Esophagus muscularis mucosa (tissue), 4 donors: Measurements from ENCODE around the gene RHOV. TPM values are rescaled to one million over a fixed set of nuclear protein-coding genes. Genes with fewer than 3 reads are reported as not detected.

Source experiments
- DNase-seq: peaks from one replicate; pipeline ENCODE4 v3.0.0-alpha.2; 2017; ENCODE audit errors: extremely low spot score
- H3K27ac ChIP-seq, 4 donors: fragments of 200-600 bp; sonication (generic); replicated peaks in 1 of 4; 1 replicate in 3 of 4; 2 replicates in 1 of 4; pipeline ENCODE4 v1.5.1; 2016 to 2019; ENCODE audit warnings: mild to moderate bottlenecking in 1 of 4
- H3K27me3 ChIP-seq, 4 donors: fragments of 200-600 bp; sonication (generic); one replicate each; pipeline versions ENCODE4 v1.5.1 to v1.6.0; 2016 to 2019
- H3K36me3 ChIP-seq, 4 donors: fragments of 200-600 bp; sonication (generic); one replicate each; pipeline ENCODE4 v1.5.1; 2016 to 2019
- H3K4me1 ChIP-seq, 4 donors: fragments of 200-600 bp; sonication (generic); one replicate each; pipeline ENCODE4 v1.5.1; 2016 to 2019
- H3K4me3 ChIP-seq, 4 donors: fragments of 200-600 bp; sonication (generic); 1 replicate in 2 of 4; 2 replicates in 2 of 4; pipeline ENCODE4 v1.5.1; 2016 to 2019; ENCODE audit warnings: mild to moderate bottlenecking in 4 of 4, moderate library complexity in 1 of 4
- H3K9me3 ChIP-seq, 4 donors: fragments of 200-600 bp; sonication (generic); 1 replicate in 3 of 4; 2 replicates in 1 of 4; pipeline ENCODE4 v1.5.1; 2016 to 2019
- CTCF ChIP-seq, 3 experiments: fragments of 200-600 bp in 2 of 3; fragments of 450-650 bp in 1 of 3; sonication (generic) in 2 of 3; IDR thresholded peaks; one replicate each; pipeline ENCODE4 v1.5.1; 2017 to 2019; ENCODE audit warnings: antibody characterized with exemption in 3 of 3, mild to moderate bottlenecking in 2 of 3, moderate library complexity in 1 of 3
- EP300 ChIP-seq: sonication (generic); formaldehyde crosslinking; IDR thresholded peaks from one replicate; pipeline ENCODE4 v1.6.1; 2017; ENCODE audit warnings: antibody characterized with exemption
- POLR2A ChIP-seq: fragments of 450-650 bp; IDR thresholded peaks from one replicate; pipeline ENCODE4 v1.6.1; 2017; ENCODE audit warnings: antibody characterized with exemption, moderate library complexity, mild to moderate bottlenecking, low read depth
- POLR2AphosphoS5 ChIP-seq, 2 donors: sonication (generic); formaldehyde crosslinking; IDR thresholded peaks; one replicate each; pipeline ENCODE4 v1.6.1; 2017; ENCODE audit warnings: antibody characterized with exemption in 2 of 2
- WGBS: methylation state at CpG from one replicate; pipeline ENCODE4 v1.1.5; 2018; 5-methylcytosine and 5-hydroxymethylcytosine counted together
- intact Hi-C: fragments of 100-400 bp; cut with DNase I; formaldehyde crosslinking; loops from one replicate; pipeline ENCODE4 v1.15.1; 2023
- total RNA-seq, 4 donors: library from RNA; depleted of rRNA; stranded (reverse); fragments of >200 nt; gene quantifications; one replicate each; pipeline versions ENCODE4 v1.1.0 to v1.2.1, GENCODE V29; 2016

The RHOV gene
- total RNA-seq, 4 donors from 2014 or later: not detected

- H3K27me3 ChIP-seq: no peaks in the 10 kb centered on the region
- H3K4me3 ChIP-seq: peak overlapping the region; percentile 57 to 84 (median 77)
- DNase-seq: no peak
- H3K27ac ChIP-seq: peak overlapping the region; percentile 88 to 97 (median 92)
- intact Hi-C loops: loop anchor here (2.0 to 5.0 kb wide), 2 partner anchors 36 to 301 kb away; partner anchors contain the start of gene KNL1
- TF ChIP-seq EP300 (no peak), POLR2A (no peak), POLR2AphosphoS5 (IDR thresholded peaks at IDR 0.05) (no peak), CTCF (IDR thresholded peaks at IDR 0.05) (no peak)
- H3K36me3 ChIP-seq: peaks cover 0 to 24% (median 21%) of the 10 kb centered on the region in 4 donors
- H3K4me1 ChIP-seq: peaks cover 20 to 32% (median 23%) of the 10 kb centered on the region in 4 donors
- 84% methylated on average over 19 of the region's 22 CpGs for WGBS
- H3K9me3 ChIP-seq: no peaks in the 10 kb centered on the region
These were observed 19.1 kb upstream of the RHOV start for GRCh38 chr15:40893019-40893670.

GRCh38 chr15:40892447-40893012, 18.5 kb upstream of the RHOV start:
- Histone ChIP-seq H3K27ac (no peak overlapping the region), H3K4me3 (no peak overlapping the region), H3K4me1 (peaks cover 20 to 32% (median 23%) of the 10 kb centered on the region in 4 donors), H3K27me3 (no peaks in the 10 kb centered on the region), H3K36me3 (peaks cover 0 to 18% (median 15%) of the 10 kb centered on the region in 4 donors), H3K9me3 (no peaks in the 10 kb centered on the region)
- WGBS: 92% methylated on average over 2 of the region's 2 CpGs
- intact Hi-C loops: loop anchor here (2.0 to 5.0 kb wide), 2 partner anchors 36 to 300 kb away; partner anchors contain the start of gene KNL1
- DNase-seq: no peak
- TF ChIP-seq EP300 (no peak), CTCF (IDR thresholded peaks at IDR 0.05) (no peak), POLR2AphosphoS5 (IDR thresholded peaks at IDR 0.05) (no peak), POLR2A (no peak)

- 12% methylated on average over 4 of the region's 4 CpGs for WGBS
- no peak for DNase-seq
These were observed 17.9 kb upstream of the RHOV start for GRCh38 chr15:40891810-40892446.

GRCh38 chr15:40891138-40891537, 17.1 kb upstream of the RHOV start:
- intact Hi-C loops: loop anchor here (5.0 kb wide), 1 partner anchor 299 kb away; the partner anchor contains the start of gene KNL1
- TF ChIP-seq CTCF (IDR thresholded peaks at IDR 0.05) (no peak), EP300 (no peak), POLR2A (no peak), POLR2AphosphoS5 (IDR thresholded peaks at IDR 0.05) (no peak)
- 91% methylated on average over 5 of the region's 5 CpGs for WGBS

More at GRCh38 chr15:40891810-40892446, 17.9 kb upstream of the RHOV start:
- Histone ChIP-seq H3K9me3 (no peaks in the 10 kb centered on the region), H3K36me3 (peaks cover 0 to 12% (median 11%) of the 10 kb centered on the region in 4 donors), H3K4me3 (no peak overlapping the region), H3K4me1 (peaks cover 20 to 28% (median 23%) of the 10 kb centered on the region in 4 donors), H3K27ac (no peak overlapping the region), H3K27me3 (no peaks in the 10 kb centered on the region)
- no peak for TF ChIP-seq EP300
- TF ChIP-seq POLR2AphosphoS5 (IDR thresholded peaks at IDR 0.05): no peak
- TF ChIP-seq POLR2A: no peak
- TF ChIP-seq CTCF (IDR thresholded peaks at IDR 0.05): peak; percentile 39 to 63 (median 50)
- intact Hi-C loops: loop anchor here (2.0 to 5.0 kb wide), 2 partner anchors 35 to 300 kb away; partner anchors contain the start of gene KNL1

More at GRCh38 chr15:40891138-40891537, 17.1 kb upstream of the RHOV start:
- Histone ChIP-seq H3K27me3 (peaks cover 0 to 4% (median 0%) of the 10 kb centered on the region in 4 donors), H3K9me3 (no peaks in the 10 kb centered on the region), H3K4me1 (peaks cover 20 to 24% (median 21%) of the 10 kb centered on the region in 4 donors), H3K4me3 (no peak overlapping the region), H3K27ac (no peak overlapping the region), H3K36me3 (peaks cover 0 to 4% (median 4%) of the 10 kb centered on the region in 4 donors)
- no peak for DNase-seq
